ENCODE measurements around the gene ADAMTS17.
A peak's percentile ranks its signal among the peaks of the same experiment; 100 is the strongest.

The ADAMTS17 gene

DNA sequence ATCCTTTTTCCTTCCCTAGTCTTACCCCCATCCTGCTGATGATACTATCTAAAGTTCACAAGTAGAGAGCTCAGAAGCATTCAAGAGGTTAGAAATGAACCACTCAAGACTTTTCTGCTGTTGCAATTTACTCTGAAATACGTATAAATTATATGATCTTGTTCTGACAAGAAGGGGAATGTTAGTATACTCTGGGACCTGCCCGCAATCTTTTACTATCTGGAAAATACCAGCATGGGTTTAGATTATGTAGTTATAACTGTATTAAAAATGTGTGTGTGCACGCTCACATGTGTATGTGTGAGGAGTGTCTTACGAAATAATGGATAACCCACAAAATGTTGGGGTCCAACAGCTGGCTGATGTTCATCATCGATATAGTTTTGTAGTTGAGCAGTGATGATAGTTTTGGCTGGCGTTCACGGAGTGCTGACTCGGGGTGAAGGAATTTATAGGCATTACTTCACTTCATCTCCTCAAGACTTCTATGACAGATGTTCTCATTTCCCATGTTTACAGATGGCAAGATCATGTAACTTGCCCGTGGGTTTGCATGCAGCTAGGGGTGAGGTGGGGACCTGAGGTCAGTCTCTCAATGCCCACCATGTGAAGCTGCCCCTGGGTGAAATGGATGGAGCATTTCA, 311.1 kb downstream of the ADAMTS17 start:
- DNase-seq (ENCODE audit: low spot score), result no peak

DNA sequence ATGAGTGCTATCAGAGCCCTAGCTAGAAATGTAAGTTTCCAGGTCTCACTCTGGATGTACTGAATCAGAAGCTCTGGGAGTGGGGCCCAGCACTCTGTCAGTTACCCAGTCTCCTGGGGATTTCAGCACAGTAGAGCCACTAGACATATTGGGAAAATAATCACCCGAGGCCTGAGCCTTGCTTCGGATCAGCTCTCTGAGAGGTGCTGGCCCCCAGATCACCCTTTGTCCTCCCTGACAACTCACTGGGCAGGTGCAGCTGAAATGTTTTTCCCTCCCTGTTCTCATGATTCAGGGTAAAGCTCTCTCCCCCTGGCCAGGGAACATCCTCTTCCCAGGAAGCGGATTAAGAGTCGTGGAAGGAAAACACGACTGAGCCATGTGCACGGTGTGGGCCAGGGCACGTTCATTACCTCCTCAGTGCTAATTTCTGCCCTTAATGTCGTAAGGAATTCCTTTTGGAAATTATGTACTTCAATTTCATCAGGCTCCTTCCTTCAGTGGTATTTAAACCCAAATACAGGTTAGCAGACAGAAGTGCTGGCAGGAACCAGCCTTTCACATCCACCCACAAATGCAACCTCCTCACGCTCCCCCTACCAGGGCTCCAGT, 311.8 kb downstream of the ADAMTS17 start:
- DNase-seq (ENCODE audit: low spot score), result no peak

DNA sequence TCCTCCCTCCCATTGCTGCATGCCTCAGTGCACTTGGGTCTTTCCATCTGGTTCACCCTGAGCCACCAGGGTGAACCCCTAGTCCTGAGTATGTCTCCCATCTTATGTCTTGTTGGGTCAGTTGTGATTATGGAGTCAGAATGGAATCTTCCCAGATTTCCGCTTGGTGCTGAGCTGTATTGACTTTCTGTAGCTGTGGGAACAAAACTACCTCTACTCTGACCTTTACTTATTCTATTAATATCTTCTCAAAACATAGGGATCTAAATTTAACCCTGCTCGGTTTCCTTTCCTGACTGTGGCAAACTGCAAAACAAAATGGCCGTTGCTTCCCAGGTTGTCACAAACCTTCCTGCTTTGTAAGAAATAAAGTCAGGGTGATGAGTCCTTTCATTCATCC, 312.7 kb downstream of the ADAMTS17 start:
- no peak for DNase-seq (ENCODE audit: low spot score)

DNA sequence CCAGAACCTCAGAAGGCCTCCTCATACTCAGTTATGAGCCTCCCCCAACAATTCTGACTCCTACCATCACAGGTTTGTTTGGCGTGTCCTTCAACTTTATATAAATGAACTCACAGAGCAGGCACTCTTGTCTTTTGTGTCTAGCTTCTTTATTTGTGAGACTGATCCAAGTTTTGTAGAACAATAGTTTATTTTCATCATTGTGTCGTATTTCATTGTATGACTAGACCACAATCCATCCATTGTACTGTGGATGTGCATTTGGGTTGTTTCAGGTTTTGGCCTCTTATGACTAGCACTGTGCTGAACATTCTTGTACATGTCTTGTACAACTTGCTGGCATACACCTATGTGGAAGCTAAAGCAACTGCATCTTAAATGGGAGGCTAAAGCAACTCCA, 315.7 kb downstream of the ADAMTS17 start:
- no peak for DNase-seq (ENCODE audit: low spot score)

DNA sequence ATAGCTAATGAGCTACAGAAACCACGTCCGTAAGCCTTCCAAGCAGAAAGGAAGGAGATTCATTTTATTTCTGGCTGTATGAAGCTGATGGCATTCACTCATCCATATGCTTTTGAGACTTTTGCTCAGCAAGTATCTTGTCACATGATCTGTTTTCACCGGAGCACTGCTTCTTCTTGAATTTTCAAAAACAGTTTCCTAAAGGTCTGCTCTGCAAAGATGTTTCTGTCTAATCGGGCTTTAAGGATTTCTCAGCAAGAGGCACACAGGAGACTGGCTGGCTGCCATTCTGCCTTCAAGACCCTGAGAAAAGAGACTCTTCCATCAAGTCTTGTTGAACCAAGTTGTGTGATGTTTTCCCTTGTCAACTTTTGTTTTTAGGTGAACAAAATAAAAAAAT, 319.0 kb downstream of the ADAMTS17 start:
- DNase-seq (ENCODE audit: low spot score), result no peak

DNA sequence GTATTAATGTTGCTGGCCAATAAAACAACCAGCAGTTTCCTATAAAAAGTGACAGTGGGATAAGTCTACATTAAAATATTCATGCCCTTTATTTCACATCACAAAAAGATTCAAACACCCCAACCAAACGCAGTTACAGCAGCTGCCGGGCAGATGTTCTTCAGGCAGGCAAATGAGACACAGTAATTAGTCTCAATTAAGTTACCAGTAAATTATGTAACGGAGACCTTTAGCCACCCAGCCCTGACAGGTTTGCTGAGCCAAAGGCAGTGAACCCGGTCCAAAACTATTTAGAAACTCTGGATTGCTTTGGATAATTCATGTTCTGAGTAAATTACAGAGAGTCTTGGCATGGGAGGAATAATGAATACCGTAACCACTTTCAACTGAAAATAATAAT, 319.4 kb downstream of the ADAMTS17 start:
- DNase-seq (ENCODE audit: low spot score), result no peak

DNA sequence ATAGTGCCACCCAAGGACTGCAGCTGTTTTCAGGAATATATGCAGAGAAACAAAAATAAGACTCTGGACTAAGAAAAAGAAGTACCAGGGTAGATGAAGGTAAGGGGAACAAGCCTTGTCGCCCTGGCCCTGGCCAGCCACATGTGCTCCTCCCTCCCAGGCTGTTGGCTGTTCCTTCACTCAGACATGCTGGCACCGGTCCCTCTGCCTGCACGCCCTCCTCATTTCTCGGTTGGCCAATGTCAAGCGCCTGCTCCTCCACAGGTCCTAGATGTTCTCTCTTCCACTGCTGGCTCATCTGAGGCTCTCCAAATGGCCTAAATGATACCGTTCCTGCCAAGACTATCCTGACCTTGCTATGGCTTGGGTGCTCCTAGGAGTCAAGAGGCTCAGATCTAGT, 320.1 kb downstream of the ADAMTS17 start:
- DNase-seq (ENCODE audit: low spot score), result no peak

DNA sequence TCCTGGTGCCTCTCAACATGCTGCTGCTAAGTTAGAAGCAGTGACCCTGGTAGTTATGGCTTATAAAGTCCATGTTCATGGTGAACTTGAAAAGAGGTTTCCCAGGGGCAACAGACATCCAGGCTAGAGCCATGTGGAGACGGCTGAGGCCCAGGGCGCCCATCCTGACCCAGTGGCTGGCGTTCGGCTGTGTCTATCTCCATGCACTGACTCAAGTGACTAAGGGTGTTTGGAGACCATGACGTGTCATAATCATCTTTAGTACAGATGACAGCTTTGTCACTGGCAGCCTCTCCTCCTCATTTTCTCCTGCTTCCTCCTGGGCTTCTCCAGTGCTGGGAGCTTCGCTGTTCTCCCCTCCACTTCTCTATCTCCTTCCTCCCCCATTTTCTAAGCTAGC, 321.2 kb downstream of the ADAMTS17 start:
- no peak for DNase-seq (ENCODE audit: low spot score)

DNA sequence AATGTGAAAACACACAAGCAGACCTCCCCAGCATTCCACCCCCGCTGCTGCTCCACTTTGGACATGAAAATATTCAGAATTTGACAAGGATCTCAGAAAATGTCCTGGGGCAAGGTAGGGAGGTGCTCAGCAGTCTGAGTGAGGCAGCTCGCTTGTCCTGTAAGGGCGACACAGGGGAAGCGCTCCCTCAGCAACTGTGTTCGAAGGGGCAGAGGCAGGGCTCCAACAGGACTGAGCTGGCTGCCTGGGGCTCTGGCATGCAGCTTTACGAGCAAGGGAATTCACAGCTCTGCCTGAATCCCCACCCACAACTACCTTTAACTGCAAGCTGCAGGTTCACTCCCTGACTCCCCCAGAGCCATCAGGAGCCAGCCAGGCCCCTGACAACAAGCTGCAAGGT, 321.6 kb downstream of the ADAMTS17 start:
- DNase-seq (ENCODE audit: low spot score), result peak; percentile 16

DNA sequence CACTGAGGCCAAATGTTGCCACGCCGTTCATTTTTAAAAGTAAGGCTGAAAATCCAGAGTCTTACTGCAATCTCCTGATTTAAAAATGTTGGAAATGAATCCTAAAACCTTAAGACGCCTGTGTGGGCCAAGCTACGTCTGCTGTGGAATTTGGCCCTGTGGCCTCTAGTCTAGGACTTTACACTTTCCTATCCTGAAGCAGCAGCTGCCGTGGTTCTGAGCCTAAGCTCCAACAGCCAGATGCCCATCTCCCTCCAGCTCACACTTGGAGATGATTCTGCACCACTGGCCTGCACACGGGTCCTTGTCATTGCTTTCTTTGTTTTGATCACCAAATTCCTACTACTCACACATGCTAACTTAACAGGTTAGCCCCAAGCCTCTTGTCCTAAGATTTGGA, 322.2 kb downstream of the ADAMTS17 start:
- no peak for DNase-seq (ENCODE audit: low spot score)

DNA sequence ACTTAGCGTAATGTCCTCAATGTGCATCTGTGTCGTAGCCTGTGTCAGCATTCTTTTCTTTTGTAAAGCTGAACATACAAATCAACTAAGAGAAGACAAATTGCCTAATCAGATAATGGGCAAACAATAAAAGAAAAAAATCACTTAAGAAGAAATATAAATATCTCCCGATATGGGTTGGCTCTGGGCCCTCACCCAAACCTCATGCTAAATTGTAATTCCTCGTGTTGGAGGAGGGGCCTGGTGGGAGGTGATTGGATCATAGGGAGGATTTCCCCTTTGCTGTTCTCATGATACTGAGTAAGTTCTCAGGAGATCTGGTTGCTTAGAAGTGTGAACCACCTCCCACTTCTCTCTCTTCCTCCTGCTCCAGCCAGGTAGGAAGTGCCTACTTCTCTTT, 323.6 kb downstream of the ADAMTS17 start:
- DNase-seq (ENCODE audit: low spot score), result no peak

DNA sequence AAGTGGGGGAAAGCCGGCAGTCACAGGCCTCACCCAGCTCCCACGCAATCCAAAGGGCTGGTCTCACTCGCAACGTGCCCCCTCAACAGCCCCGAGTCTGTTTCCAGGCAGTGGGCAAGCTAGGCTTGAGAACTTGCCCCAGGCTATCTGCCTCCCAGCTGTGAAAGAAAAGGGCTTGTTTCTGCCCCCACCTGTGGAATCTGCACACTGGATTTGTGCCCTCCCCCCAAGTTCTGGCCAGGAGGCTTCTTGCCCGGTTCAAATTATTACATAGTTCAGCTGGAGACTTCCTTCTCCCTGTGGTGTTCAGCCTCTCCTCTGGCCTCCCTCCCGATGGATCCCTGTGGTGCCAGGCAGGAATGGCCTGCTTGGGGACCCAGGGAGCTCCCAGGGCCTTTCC, 324.6 kb downstream of the ADAMTS17 start:
- DNase-seq (ENCODE audit: low spot score), result no peak

DNA sequence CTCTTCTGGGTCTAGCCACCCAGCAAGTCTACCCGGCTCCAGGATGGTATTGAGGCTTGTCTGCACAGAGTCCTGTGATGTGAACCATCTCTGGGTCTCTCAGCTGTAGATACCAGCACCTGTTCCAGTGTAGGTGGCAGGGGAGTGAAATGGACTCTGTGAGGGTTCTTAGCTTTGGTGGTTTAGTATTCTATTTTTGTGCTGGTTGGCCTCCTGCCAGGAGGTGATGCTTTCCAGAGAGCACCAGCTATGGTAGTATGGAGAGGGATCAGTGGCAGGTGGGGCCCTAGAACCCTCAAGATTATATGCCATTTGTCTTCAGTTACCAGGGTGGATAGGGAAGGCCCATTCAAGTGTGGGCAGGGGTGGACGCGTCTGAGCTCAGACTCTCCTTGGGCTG, 325.1 kb downstream of the ADAMTS17 start:
- DNase-seq (ENCODE audit: low spot score), result no peak

DNA sequence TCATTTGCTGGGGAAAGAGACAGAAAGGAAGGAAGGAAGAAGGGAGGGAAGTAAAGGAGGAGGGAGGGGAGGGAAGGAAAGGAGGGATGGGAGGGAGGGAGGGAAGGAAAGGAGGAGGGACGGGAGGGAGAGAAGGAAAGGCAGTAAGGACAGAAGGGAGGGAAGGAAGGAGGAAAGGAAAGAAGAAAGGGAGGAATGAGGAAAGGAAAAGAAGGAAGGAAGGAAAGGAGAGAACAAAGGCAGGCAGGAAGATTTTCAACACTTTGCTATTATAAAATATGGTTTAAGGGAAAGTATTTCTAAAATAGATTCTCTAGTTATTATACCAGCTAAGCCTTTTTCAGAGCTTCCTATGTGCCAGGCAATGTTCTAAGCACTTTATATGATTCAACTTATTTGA, 330.5 kb downstream of the ADAMTS17 start:
- no peak for DNase-seq (ENCODE audit: low spot score)

DNA sequence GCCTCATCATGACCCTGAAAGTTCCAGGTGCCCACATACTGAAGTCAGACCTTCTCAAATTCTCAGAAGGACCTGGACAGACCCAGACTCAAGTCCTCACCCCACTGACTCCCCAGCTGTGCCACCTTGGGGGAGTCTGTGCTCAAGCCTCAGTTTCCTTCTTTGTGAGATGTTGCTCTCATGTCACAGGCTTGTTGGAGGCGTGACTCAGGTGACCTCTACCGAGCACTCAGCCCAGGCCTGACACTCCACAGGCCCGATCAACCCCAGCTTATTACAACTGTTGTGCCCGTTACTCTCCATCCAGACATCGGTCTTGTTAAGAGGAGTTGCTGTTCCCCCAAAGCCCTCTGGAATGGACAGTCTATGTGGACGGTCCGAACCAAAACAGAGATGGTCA, 332.4 kb downstream of the ADAMTS17 start:
- no peak for DNase-seq (ENCODE audit: low spot score)

DNA sequence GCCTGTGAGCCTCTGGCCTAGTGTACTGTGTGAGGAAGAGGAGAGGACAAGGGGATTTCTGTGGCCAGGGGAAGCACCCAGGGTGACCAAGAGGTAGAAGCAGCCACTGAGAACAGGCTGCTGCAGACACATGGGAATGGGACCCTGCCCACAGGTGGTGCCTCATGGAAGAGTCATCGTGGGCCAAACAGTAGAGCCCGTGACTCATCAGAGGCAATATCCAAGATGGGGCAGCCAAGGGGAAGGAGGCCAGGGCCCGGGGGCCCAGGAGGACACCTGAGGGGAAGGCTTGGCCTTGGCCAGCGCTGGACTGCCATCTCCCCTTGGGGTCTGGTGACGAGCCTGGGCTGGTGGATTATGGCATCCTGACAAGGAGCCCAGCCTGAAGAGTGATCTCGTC, 333.5 kb downstream of the ADAMTS17 start:
- peak; percentile 15 for DNase-seq (ENCODE audit: low spot score)

DNA sequence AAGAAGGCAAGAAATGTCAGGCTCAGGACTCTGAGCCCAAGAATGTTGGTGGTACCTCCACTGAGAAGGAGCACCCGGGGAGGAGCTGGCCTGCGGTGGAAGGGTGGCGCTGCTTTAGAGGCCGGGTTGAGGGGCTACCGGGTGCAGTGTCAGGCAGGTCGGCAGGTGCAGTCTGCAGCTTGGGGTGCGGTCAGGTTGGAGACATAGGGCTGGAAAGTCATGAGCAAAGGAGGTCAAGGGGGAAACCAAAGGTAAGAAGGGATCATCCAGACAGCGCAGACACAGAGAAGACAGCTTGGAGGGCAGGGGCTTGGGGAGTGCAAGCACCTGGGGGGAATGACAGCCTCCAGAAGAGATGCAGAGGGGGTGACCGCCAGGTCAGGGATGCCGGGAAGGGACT, 334.2 kb downstream of the ADAMTS17 start:
- DNase-seq (ENCODE audit: low spot score), result no peak

DNA sequence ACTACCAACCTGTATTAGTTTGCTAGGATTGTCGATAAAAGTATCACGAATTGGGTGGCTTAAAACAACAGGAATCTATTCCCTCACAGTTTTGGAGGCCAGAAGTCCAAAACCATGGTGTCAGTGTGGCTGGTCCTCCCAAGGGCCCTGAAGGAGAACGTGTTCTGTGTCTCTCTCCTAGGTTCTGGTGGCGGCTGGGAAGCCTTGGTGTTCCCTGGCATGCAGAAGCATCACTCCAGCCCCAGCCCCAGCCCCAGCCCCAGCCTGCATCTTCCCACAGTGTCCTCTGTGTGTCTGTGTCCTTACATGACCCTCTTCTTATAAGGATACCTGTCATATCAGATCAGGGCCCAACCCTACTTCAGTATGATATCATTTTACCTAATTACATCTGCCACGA, 336.1 kb downstream of the ADAMTS17 start:
- DNase-seq (ENCODE audit: low spot score), result no peak

DNA sequence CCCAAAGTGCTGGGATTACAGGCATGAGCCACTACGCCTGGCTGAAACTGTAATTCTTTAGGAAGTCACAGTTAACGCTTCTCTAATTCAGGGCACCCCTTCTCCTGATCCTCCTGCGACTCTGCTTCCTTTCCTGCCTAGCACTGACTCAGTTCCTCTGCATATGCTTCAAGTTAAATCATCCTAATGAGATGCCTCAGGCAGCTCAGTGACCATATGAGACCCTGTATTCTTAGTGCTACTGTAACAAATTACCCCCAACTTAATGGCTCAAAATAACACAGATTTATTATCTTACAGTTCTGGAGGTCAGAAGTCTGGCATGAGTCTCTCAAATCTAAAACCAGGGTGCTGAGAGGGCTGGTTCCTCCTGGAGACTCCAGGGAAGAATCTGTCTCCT, 336.8 kb downstream of the ADAMTS17 start:
- DNase-seq (ENCODE audit: low spot score), result no peak

DNA sequence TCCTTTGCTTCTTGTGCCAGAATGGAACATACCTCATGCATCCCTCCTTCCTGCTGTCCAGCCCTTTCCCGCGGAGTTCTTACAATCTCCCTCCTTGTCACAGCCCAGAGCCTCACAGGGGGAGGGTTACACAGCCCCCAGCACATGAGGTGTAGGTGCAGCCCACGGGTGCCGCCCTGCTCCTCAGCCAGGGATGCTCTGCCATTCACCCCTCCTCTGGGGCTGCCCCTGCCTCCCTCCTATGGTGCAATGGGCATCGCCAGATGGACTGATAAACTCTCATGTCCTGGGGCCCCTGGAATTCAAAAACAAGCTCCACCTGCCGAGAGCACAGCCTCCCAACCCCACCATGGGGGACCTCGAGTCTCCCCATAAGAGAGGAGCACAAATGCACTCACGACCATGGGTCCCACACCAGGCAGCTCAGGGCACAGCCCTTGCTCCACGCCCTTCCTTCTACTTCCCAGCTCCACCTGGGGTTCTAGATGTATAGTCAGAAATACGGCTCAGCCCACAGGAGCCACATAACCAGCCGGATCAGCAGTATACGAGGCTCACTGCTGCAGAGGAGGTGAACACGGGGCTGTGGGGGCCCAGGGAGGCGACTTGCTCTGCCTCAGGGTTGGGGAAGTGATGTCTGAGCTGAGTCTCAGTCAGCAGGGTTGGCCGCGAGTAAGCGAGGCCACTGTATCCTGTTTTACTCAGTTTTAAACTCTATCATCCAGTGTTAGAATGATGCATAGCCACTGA, 338.8 kb downstream of the ADAMTS17 start:
- no peak for DNase-seq (ENCODE audit: low spot score)

DNA sequence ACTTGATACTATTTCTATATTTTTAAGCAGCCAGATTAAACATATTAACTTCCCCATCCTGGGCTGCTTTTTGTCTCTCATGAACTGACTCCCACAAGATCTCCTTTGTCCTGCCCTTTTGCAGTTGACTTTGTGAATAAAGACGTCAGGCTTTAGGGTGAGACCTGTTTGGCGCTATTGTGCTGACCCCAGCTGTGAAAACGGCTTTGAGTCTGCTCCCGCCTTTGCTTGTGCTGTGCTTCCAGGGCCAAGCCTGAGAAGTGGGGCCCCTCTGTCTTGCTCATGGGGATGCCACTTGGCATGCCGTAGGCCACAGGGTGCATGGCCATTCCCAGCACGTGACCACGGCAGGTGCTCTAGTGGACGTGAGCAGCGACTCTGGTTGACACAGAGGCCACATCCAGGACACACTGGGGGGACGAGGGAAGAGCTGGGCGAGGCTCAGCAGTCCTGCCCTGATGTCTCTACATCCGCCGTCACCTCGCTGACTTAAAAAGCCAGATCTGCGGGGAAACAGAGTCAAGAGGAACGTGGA, 339.6 kb downstream of the ADAMTS17 start:
- no peak for DNase-seq (ENCODE audit: low spot score)

DNA sequence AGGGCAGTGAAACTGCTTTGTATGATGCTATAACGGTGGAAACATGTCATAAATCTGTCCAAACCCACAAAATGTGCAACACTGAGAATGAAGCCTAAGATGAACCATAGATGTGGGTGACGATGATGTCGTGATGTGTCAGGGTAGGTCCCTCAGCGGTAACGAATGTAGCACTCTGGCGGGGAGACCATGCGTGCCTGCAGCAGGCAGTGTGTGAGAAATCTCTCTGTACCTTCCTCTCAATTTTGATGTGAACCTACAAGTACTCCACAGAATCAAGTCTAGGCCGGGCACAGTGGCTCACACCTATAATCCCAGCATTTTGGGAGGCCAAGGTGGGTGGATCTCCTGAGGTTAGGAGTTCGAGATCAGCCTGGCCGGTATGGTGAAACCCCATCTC, 340.4 kb downstream of the ADAMTS17 start:
- no peak for DNase-seq (ENCODE audit: low spot score)

DNA sequence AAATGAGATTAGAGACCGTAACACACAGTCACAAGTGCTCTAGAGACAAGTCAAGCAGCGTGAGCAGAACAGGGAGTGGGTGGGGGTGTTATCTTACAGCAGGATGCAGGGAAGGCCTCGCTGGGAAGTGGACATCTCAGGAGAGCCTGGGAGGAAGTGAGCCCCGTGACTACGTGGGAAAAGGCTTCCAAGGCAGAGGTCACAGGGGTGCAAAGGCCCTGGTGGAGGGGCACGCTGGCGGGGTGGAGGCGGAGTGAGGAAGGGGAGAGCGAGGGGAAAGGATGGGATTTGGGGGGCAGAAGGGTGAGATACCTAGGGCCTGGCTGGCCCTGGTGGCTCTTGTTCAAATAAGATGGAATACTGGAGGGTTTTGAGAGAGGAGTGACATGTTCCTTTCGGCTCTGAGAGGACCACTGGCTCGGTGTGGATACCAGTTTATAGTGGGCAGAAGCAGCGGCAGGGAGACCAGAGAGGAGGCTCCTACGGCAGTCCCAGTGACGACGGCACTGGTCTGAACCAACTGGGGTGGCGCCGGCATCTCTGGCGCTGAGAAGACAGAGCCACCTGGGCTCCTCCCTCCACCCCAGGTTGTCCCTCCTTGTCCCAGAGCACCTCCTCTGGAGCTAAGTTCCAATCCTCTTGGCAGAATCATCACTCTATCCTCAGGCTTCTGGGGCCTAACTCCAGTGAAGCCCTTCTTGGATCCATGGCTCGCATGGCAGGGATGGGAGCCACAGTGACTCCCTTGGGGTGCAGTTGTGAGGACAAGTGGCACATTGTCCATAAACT, 342.3 kb downstream of the ADAMTS17 start:
- no peak for DNase-seq (ENCODE audit: low spot score)

Data from kidney tubule cell (primary cell).